HG03039 (cell line): ENCODE results near the gene OPCML.

ENCODE experiments used
- ATAC-seq: cut with Tn5 transposase; IDR thresholded peaks from one replicate; pipeline ENCODE4 v1.9.1; 2021; ENCODE audit warnings: mild to moderate bottlenecking, moderate library complexity; ENCODE audit not compliant: unreplicated experiment

OPCML gene

DNA sequence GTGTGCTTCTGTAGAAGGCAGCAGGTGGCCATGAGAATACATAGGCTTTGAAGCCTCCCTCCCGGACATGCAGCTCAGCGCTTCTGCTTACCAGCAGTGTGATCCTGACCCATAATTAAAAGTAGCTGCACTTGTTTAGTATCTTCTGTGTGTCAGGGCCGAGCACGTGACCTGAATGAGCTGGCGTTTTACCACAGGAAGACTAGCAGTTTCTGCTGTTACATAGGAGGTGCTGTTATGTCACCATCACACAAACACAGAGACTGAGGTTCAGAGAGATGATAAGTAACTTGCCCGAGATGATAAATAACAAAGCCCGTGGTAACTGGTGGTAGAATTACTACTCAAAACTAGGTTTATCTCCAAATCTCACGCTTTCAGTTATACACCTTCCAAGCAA, 329.5 kb downstream of the OPCML start:
- no peak for ATAC-seq

GRCh38 chr11:133198438-133198837, 333.9 kb downstream of the OPCML start:
- no peak for ATAC-seq

DNA sequence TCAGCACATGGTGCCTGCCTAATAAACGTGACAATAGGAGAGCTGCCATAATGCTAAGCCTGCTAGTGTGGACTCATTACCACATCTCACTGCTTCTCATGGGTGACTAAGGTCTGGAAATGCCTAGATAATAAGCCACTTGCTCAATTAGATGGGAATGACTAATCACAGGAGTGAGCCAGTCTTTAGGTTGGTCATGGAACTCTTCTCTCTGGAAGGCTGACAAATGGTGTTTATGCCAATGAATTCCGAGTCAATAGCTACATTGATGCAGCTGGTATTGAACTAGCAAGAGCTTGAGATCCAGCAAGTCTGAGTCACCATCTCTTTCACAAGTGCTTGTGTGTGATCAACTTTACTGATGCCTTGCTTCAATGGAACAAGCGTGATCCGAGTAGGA, 334.9 kb downstream of the OPCML start:
- ATAC-seq, result no peak

- no peak for ATAC-seq
Observed at GRCh38 chr11:133191931-133192330, 340.4 kb downstream of the OPCML start.

GRCh38 chr11:133181667-133182066, 350.6 kb downstream of the OPCML start:
- no peak for ATAC-seq

DNA sequence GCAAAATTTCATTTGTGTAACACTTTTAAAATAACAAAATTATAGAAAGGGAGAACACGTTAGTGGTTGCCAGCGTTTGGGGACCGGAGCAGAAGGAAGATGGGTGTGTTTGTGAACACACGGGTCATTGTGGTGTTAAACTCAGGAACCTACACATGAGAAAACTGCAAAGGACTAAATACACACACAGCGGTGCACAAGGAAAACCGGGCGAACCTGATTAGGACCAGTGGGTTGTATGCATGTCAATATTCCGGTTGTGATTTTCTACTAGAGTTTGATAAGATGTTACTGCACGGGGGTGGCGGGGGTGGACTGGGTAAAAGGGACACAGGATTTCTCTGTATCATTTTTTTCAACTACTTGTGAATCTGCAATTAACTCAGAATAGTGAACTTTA, 351.2 kb downstream of the OPCML start:
- no peak for ATAC-seq

DNA sequence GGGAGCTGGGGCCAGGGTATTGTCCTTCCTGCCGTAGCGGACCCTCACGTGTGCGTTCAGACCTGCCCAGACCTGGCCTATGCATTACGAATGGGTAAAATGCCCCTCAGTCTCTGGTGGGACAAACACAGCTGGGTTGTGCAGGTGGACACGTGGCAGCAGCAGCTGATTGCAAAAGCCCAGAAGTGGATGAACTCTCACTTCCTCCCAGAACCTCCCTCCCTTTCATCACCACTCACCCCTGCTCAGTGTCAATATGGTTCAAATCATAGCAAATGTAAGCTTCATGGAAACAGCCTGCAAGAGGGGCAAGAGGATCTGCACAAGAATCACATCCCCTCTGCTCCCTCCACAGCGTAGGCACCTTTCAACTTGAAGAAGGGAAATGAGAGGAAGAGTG, 352.1 kb downstream of the OPCML start:
- no peak for ATAC-seq

DNA sequence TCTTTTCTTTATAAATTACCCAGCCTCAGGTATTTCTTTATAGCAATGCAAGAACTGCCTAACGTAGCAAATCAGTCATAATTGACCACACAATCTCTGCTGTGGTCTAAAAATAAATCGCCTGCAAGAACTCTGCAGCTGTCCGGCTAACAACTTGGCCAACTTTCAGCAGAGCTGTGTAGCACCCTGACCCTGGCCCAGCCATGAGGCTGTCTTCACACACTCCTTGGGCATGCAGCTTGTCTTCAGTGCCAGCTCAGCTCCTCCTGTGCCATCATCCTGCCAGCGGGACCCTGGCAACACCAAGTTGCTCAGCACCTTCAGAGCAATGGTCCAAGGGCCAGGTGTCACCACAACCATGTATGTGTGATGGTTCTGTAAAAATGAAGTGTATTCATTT, 355.6 kb downstream of the OPCML start:
- ATAC-seq, result no peak

DNA sequence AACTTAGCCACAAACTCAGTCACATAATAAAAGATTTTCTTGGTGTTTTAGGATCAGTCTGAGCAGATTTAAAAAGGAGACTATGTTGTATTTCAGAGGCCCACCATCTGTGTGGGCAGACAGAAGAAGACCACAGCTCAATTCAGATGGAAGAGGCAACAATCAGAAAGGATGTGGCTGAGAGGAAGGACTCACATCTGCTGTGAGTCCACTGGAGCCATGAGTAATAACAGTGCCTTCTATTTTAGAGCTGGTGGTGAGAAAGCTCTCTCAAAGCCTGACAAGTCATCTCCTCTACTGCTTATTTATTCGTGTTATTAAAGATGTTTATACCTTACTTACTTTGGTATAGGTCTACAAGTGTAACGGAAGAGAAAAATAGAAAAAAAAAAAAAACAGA, 357.2 kb downstream of the OPCML start:
- ATAC-seq, result peak; percentile 75

DNA sequence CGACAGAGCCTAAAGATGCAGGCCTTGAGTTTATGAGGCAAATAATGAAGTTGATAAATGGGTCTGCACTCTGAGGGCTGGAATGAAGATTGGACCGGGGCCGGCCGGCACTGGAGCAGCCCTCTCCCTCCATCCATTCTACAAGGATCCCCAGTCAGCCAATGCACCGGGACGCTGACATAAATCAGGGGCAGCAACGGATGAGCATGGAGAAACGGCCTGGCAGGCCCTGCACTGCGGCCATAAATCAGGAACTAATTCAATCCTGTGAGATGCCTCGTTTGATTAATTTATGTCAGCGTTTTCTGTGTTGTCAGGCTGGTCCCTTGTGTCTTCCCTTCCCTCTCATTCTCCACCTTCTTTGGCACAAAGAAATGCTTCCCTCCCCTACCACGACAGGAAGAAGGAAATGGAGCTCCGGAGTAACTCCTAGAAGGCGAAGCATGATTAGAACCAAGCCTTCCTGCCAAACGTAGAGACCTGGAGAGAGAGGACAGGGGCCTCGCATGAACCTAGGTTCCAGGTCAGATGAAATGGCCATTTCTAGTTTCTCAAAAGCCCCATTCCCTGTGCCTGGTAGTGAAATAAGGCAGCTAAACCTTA, 358.4 kb downstream of the OPCML start:
- ATAC-seq, result no peak

GRCh38 chr11:133172349-133172748, 360.0 kb downstream of the OPCML start:
- peak; percentile 52 for ATAC-seq

DNA sequence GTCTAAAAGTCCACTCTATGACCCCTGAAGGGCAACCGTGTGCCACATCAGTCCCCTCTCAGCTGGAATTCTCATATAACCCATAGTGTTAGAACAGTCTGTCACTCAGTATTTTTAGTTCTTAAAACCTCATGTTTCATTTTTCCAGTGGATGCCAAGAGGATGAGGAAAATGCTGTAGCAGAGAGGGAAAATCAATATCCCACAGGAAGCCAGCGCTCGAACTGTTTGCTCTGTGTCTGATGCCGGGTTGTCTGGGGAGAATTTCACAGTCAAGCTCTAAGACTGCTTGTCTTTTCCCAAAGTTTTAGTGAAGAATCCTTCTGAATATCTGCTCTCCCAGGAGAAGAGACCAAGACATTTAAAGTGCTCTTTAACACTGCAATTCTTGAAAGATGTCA, 360.9 kb downstream of the OPCML start:
- no peak for ATAC-seq

- no peak for ATAC-seq
Observed at GRCh38 chr11:133168016-133168415, 364.3 kb downstream of the OPCML start.

DNA sequence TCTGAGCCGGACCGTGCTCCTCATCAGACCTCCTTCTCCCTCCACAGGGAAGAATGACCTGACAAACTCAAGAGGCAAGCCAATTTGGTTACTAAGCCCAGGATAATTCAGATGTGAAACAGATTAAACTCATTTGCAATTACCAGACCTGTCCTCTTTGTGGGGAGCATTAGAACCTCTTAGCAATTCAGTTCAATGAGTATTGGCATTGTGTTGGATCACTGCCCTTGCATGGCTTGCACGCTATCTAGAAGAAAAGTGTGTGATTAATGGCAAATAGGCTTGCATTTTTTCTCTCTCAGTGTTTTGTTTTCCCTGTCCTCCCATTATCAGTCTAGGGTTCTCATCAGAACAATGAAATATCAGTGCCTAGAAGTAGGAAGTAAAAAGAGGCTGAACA, 365.6 kb downstream of the OPCML start:
- ATAC-seq, result no peak

DNA sequence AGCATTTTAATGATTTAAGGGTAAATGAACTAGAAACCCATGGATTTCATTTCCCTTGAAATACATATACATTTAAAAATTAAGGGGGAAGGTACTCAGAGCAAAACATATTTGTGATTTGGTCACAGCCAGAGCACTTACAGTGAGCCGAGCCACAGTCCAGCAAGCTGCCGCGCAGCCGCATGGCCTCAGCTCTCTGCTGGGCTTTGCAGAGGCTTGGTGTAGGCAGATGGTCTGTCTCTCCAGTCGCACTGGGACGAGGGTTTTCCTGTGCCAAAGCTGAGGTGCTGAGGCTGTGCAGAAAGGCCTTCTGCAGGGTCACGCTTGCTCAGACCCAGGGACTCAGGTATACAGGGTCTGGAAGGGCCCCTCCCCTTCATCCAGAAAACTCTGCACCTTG, 367.3 kb downstream of the OPCML start:
- ATAC-seq, result no peak

DNA sequence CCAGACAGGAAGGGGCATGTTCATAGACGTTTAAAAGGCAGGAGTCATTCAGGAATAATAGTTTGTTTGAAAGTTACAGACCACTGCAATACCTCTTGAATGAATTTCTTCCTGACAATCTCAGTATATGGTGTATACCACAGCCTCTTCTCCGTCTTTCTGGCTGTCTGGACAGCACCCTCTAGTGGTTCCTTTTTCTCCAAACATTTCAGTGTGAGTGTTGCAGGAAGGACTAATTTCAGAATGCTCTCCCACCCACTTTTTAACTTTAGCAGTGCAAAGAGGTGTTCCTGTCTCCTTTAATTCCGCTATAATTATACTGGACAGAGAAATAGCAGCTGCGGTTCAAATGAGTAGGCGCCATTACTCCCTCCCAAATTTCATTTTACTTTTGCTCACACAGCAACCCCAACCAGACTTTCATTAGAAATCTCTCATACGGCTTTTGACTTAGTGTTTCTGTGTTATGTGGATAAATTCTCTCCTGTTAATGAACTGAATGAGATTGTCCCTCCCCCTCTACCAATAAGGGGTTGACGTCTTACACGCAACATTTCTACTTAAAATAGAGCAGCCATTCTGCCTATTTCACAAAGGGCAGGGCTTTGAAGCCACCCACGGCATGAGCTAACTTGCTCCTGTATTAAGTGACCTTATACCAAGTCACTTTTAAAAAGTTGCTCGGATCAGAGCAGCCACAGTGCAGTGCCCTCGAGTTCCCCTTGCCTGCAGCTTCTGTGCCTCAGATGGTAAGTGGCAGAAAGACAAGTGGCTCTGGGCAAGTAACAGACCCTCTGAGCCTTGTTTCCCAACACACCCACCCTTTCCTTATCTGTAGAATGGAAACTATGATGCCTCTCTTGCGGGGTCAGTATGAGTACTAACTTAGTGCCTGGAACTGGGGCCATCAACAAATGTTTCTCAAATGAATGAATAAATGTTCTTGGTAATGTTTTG, 368.6 kb downstream of the OPCML start:
- no peak for ATAC-seq

GRCh38 chr11:133162227-133162626, 370.1 kb downstream of the OPCML start:
- no peak for ATAC-seq

- ATAC-seq, result no peak
Observed at GRCh38 chr11:133160754-133161153, 371.5 kb downstream of the OPCML start.

DNA sequence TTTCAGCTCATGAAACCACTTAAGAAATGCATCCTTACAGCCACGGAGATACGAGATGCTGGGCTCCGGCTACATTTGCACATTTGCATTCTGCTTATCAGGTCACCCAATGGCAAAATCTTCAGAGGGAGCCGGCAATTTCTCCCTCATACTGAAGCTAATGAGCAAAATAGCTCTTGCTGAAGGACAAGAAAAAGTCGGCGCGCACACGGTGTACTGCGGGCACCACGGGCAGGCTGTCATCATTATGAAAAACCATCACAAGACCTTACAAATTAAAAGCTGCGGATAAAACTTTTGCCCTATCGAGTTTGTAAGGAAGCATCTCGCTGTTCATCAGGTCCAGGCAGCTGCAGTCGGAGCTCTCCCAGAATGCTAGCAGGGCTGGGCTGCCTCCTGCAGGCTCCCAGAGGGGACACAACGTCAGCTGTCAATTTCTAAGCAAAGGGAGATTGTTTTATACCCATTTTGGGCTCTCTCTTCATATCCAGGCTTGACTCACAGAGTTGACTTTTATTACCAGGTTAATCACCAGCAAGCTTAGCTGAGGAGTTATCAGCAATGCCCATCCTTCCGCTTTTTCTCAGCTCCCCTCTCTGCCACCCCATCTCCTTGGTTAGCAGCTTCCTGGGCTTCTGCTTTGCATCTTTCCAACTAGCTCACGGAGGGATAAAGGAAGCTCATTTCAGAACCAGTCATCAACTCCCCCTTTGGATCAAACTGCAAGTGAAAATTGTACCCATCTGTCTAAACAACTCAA, 375.1 kb downstream of the OPCML start:
- no peak for ATAC-seq

- no peak for ATAC-seq
Observed at GRCh38 chr11:133154781-133155180, 377.5 kb downstream of the OPCML start.

DNA sequence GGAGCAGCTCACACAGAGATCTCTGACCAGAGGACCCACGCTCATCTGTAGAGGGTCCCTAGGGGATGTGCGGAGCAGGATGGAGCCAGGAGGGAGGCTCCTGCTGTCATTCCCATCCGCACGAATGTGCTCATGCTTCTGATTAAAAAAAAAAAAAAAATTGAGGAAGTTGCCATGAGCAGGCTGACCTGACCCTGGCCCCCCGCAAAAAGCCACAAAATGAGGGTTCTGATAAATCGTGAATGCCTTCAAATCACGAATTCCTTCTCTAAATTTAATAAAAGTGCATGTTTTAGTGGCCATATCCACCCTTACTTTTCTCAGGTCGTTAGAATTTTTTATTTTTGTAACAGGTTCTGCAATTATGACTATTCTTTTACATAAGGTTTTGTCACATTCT, 378.2 kb downstream of the OPCML start:
- ATAC-seq, result no peak

- no peak for ATAC-seq
Observed at GRCh38 chr11:133153031-133153430, 379.3 kb downstream of the OPCML start.
